Right lobe of liver (tissue), 6 donors: ENCODE data around the gene ZW10. TPM values are rescaled to one million over a fixed set of nuclear protein-coding genes. Genes with fewer than 3 reads are reported as not detected.

Experiments used
- ATAC-seq, 4 donors: fragments of 200-7000 bp; cut with Tn5 transposase; one replicate each; pipeline ENCODE4 v1.9.1; 2020; ENCODE audit warnings: mild to moderate bottlenecking in 4 of 4, moderate library complexity in 4 of 4
- DNase-seq, 3 donors: peaks; one replicate each; pipeline ENCODE4 v3.0.0-alpha.2; 2020
- H3K27ac ChIP-seq, 3 donors: fragments of 200-600 bp; one replicate each; pipeline ENCODE4 v1.8.0; 2022
- H3K27me3 ChIP-seq, 2 donors: fragments of 200-600 bp; one replicate each; pipeline ENCODE4 v1.8.0; 2022
- H3K36me3 ChIP-seq, 4 donors: fragments of 200-600 bp; sonication (generic) in 1 of 4; one replicate each; pipeline versions ENCODE4 v1.5.1 to v1.8.0; 2017 to 2022; ENCODE audit warnings: control low read depth in 1 of 4
- H3K4me1 ChIP-seq, 4 donors: fragments of 200-600 bp; sonication (generic) in 1 of 4; one replicate each; pipeline versions ENCODE4 v1.5.1 to v1.8.0; 2017 to 2022; ENCODE audit warnings: control low read depth in 1 of 4
- H3K4me3 ChIP-seq, 3 donors: fragments of 200-600 bp; one replicate each; pipeline ENCODE4 v1.8.0; 2022
- H3K9me3 ChIP-seq, 4 donors: fragments of 200-600 bp; sonication (generic) in 1 of 4; one replicate each; pipeline versions ENCODE4 v1.5.1 to v1.8.0; 2017 to 2022; ENCODE audit warnings: control low read depth in 1 of 4
- POLR2A ChIP-seq: fragments of 450-650 bp; IDR thresholded peaks from one replicate; pipeline ENCODE4 v1.6.1; 2017; ENCODE audit warnings: antibody characterized with exemption, mild to moderate bottlenecking
- WGBS: methylation state at CpG from one replicate; pipeline ENCODE4 v1.1.6; 2018; ENCODE audit warnings: low coverage, low lambda C conversion rate; ENCODE audit not compliant: insufficient coverage; ENCODE audit errors: missing lambda C conversion rate; 5-methylcytosine and 5-hydroxymethylcytosine counted together
- intact Hi-C, 2 donors: fragments of 100-400 bp; cut with DNase I; formaldehyde crosslinking; loops; one replicate each; pipeline versions ENCODE4 v1.11.2 to v1.14.1; 2022
- small RNA-seq, 2 experiments: library from RNA; depleted of rRNA; stranded (forward); fragments of <200 nt; gene quantifications; one replicate each; pipeline ENCODE3, GENCODE V24; 2016
- total RNA-seq, 6 experiments: library from RNA; depleted of rRNA in 2 of 6; stranded (reverse); fragments of >200 nt in 2 of 6; fragmentation: NEBNext Ultra II Directional in 3 of 6; extraction: Animal tissue kit (Norgen Biotek cat#: 25700) in 3 of 6; gene quantifications; one replicate each; pipeline versions ENCODE4 v1.1.0 to v1.2.4, GENCODE V29; 2016 to 2023
- TF ChIP-seq, protein P1 (sequence below), 4 donors: fragments of 200-600 bp in 3 of 4; fragments of 450-650 bp in 1 of 4; IDR thresholded peaks; one replicate each; pipeline versions ENCODE4 v1.5.1 to v1.8.0; 2016 to 2022; ENCODE audit warnings: antibody characterized with exemption in 4 of 4, mild to moderate bottlenecking in 2 of 4
- donor health status: DM: no; HTN: yes; CAD: no.
- donor health status: DM: no; HTN: no; CAD: no.
- donor health status: DM: no; HTN: no; CAD: no.
- donor health status: DM: no; HTN: yes; CAD: no.
- donor health status: DM: no; HTN: yes; CAD: no.

ZW10 gene
- total RNA-seq, 6 experiments from 2014 or later = 7.3 to 10.8 (median 8.5) TPM

DNA sequence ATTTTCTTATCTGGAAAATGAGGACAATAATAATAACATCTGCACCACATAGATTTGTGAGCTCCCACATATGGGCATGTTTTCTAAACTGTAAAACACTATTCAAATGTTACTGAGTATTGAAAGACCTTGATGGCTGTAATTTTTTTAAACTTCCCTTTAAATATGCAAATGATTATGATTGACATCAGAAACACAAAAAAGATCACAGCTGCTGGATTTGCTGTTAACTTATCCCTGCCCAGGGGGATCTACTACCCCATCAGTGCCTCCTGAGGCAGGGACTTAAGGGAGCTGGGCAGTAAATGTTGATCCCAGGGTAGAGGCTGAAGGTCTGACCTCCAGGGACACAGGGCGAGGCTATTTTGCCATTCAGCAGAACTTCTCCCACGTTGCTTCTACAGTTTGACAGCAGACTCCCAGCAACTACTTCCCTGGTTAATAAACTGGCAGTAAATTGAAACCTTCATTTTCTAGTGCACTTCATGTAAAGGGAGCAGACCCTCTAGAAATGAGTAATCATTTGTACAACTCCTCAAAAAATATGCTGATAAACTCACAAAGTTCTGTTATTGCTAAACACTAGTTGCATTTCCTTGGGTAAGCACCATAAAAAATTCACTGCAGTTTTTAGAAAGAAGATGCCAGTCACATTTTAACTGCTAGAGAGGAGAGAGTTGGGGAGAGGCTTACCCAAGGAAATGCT, 87.7 kb downstream of the ZW10 start:
- intact Hi-C loops = no loop called here
- Histone ChIP-seq H3K27me3 (no peaks in the 10 kb centered on the region), H3K9me3 (no peaks in the 10 kb centered on the region), H3K4me1 (no peaks in the 10 kb centered on the region), H3K36me3 (no peaks in the 10 kb centered on the region), H3K27ac (no peak overlapping the region), H3K4me3 (no peak overlapping the region)
- TF ChIP-seq POLR2A = no peak
- TF ChIP-seq, protein P1, sequence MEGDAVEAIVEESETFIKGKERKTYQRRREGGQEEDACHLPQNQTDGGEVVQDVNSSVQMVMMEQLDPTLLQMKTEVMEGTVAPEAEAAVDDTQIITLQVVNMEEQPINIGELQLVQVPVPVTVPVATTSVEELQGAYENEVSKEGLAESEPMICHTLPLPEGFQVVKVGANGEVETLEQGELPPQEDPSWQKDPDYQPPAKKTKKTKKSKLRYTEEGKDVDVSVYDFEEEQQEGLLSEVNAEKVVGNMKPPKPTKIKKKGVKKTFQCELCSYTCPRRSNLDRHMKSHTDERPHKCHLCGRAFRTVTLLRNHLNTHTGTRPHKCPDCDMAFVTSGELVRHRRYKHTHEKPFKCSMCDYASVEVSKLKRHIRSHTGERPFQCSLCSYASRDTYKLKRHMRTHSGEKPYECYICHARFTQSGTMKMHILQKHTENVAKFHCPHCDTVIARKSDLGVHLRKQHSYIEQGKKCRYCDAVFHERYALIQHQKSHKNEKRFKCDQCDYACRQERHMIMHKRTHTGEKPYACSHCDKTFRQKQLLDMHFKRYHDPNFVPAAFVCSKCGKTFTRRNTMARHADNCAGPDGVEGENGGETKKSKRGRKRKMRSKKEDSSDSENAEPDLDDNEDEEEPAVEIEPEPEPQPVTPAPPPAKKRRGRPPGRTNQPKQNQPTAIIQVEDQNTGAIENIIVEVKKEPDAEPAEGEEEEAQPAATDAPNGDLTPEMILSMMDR (IDR thresholded peaks at IDR 0.05) = no peak
- no peak for ATAC-seq
- DNase-seq = no peak
- WGBS = no CpG with 5 or more reads among the region's 2 CpGs

DNA sequence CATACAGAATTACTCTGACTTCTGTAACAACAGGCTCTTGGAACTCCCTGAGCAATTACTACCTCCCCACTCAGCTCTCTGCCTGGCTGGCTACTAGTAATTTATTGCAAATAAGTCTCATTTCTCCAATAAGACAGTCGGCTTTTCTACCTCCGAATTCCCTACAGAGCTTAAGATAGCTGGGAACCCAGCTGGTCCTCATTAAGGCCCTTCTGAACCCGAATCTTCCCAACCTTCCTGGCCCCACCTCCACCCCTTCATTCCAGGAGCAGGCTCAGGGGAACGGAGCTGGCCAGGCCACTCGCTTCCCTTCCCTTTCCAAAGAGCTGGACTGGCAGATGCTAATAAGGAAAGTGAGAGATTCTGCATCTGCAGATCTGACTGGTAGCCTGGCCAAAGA, 89.0 kb downstream of the ZW10 start:
- ATAC-seq (no peak), DNase-seq (no peak)
- no peaks in the 10 kb centered on the region for H3K9me3 ChIP-seq
- H3K36me3 ChIP-seq = no peaks in the 10 kb centered on the region
- no peaks in the 10 kb centered on the region for H3K4me1 ChIP-seq
- H3K27me3 ChIP-seq = no peaks in the 10 kb centered on the region
- no peak overlapping the region for H3K4me3 ChIP-seq
- TF ChIP-seq, protein P1 (IDR thresholded peaks at IDR 0.05) = no peak
- no peak for TF ChIP-seq POLR2A
- intact Hi-C loops = no loop called here
- no peak overlapping the region for H3K27ac ChIP-seq
- WGBS = 57% methylated on average over 5 of the region's 5 CpGs

DNA sequence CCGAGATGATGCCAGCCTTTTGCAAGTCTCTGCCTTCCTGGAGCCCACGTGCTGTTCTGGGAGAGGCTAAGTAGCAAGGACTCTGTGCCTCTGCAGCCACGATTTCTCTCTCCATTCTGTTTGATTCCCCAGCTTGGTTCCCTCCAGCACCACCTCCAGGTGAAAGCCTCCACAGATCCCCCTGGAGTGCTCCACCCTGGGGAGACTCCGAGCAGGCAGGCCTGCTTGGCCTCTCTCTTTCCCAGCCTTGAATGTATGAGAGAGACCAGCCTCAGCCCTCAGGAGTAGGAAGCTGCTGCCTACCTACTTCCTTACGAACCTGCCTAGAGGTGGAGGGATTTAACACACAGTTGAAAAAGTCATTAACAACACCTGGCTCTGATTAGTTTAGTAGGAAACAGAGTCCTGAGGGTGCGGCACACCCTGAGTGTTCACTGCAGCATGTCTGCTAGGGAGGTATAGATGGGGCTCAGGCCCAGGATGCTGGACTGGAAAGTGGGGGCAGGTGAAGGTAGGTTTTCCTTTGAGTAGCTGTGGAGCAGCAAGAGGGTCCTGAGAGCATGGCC, 89.9 kb downstream of the ZW10 start:
- 74% methylated on average over 3 of the region's 6 CpGs for WGBS
- H3K9me3 ChIP-seq = no peaks in the 10 kb centered on the region
- TF ChIP-seq, protein P1 (IDR thresholded peaks at IDR 0.05) = no peak
- TF ChIP-seq POLR2A = no peak
- no peak for DNase-seq
- intact Hi-C loops = no loop called here
- H3K36me3 ChIP-seq = no peaks in the 10 kb centered on the region
- no peaks in the 10 kb centered on the region for H3K27me3 ChIP-seq
- no peak for ATAC-seq
- H3K27ac ChIP-seq = no peak overlapping the region
- H3K4me3 ChIP-seq = no peak overlapping the region
- H3K4me1 ChIP-seq = no peaks in the 10 kb centered on the region

Small RNAs within 50 kb of the gene (small RNA-seq; reads per million reads assigned to genes)
- 0 reads per million in 2 experiments for gene LRRC37A13P
- 0 reads per million in 2 experiments for gene RPS29P19

Other genes with a start within 250 kb of the ZW10 start
- gene TMPRSS5, start 67.4 kb downstream of the ZW10 start, total RNA-seq = under 1 TPM in 4 of 6 experiments, not detected in 2; 0.12 to 0.75 (median 0.43) TPM
- gene CLDN25, start 6.1 kb upstream of the ZW10 start, total RNA-seq = not detected
- 10 to 100 TPM; 12.1 to 15.3 (median 14.4) TPM for gene USP28, start 101.9 kb upstream of the ZW10 start, total RNA-seq
- not detected for gene HTR3B, start 131.1 kb upstream of the ZW10 start, total RNA-seq
- gene HTR3A, start 201.4 kb upstream of the ZW10 start, total RNA-seq = under 1 TPM in 2 of 6 experiments, not detected in 4; 0.18 to 0.25 TPM